GM10266 (cell line): ENCODE results near the gene FOS.

Experiments used
- DNase-seq: peaks from one replicate; pipeline ENCODE4 v3.0.0; 2012; ENCODE audit errors: extremely low spot score
- TF ChIP-seq, protein P1 (sequence below): IDR thresholded peaks from 2 replicates; pipeline ENCODE4 v1.5.1; 2012; ENCODE audit warnings: mild to moderate bottlenecking, low read depth; ENCODE audit not compliant: control insufficient read depth, insufficient read depth; ENCODE audit errors: missing control alignments

Gene FOS

GRCh38 chr14:75292886-75293285, 14.3 kb downstream of the FOS start:
- no peak for DNase-seq
- TF ChIP-seq, protein P1, sequence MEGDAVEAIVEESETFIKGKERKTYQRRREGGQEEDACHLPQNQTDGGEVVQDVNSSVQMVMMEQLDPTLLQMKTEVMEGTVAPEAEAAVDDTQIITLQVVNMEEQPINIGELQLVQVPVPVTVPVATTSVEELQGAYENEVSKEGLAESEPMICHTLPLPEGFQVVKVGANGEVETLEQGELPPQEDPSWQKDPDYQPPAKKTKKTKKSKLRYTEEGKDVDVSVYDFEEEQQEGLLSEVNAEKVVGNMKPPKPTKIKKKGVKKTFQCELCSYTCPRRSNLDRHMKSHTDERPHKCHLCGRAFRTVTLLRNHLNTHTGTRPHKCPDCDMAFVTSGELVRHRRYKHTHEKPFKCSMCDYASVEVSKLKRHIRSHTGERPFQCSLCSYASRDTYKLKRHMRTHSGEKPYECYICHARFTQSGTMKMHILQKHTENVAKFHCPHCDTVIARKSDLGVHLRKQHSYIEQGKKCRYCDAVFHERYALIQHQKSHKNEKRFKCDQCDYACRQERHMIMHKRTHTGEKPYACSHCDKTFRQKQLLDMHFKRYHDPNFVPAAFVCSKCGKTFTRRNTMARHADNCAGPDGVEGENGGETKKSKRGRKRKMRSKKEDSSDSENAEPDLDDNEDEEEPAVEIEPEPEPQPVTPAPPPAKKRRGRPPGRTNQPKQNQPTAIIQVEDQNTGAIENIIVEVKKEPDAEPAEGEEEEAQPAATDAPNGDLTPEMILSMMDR: no peak

DNA sequence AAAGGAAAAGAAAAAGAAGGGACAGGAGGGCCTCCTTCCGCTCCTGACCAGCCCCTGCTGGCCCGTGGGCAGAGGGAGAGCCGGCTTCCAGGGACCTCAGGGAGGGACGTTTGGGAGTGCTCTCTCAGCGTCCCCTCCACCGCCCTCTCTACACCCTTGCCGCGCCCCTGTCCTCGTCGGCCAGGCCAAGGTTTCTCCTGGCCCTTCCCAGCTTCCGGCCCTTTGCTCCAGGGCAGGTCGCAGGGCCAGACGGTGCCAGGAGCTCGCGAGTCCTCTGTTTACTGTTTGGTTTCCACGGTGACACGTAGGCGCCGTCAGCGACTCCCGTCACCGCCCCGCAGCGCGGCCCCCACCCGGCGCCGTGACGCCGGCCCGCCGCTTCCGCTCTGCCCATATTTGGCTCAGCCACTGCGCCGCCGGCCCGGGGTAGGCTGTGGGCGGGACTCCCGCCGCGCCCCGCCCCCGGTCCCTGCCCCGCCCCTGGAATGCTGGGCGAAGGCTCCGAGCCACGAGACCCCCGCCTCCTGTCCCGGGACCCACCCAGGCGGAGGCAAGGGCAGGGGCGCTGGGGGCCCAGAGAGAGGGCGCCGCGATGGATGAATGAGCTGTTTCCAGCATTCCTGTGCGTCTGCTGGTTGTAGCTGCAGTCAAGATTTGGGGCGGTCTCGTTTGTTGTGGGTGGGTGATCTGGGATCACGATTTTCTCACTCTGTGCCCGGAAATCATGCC, 15.5 kb downstream of the FOS start:
- DNase-seq: peak; percentile 98
- TF ChIP-seq, protein P1: no peak

GRCh38 chr14:75294649-75295033, 16.0 kb downstream of the FOS start:
- peak; percentile 33 for DNase-seq
- TF ChIP-seq, protein P1: no peak

DNA sequence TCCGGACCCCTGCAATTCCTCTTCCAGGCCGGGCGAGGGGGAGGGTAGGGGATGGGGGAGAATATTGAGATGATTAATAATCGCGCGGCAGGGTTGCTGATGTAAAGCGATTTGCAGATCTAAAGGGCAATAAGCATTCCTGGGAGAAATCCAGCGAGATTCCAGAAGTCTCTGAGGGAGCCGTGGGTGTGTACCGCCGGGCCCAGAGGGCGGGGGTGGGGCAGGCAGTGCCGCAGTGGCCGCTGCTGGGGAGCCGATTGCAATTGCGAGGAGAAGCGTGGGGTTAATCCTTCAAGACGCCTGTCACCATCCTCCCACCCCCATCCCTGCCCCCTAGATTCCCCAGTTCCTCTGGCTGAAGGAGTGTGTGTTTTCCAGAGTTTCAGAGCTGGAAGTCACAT, 16.4 kb downstream of the FOS start:
- no peak for DNase-seq
- TF ChIP-seq, protein P1: no peak

DNA sequence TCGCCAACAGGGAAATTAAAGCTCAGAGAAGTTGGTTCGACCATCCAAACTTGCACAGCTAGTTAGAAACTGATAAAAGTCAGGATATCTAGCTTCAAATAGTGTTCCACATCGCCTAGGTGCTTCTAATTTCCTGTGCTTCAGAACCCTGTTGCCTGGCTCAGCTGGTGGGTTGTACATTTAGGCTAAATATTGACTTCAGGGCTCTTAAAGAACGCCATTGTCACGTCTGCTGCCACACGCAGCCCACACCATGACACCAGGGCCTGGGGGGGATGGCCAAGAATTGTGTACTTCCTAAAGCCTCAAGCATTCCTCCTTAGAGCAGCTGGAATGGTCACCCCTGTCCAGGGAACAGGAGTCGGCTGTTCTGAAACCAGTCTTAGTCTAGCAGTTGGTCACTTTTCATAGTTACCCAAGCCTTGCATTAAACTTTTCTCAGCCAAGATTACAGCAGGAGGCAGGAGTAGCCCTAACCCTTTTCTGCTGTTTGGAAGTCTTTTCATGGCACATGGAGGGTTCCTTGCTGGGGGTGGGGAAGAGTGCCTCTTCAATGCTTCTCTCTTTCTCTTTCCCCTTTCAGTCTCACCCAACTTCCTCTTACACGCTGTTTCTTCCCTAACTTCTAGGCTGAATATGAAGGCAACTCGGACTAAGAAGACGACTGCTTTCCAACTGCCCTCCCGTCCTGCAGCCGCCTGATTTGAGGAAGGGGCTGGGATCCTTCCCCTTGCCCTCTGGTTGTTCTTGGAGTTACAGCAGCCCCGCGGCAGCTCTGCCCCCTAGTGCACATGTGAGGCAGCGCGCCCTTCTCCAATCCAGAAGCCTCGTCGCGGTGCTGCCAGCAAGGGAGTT, 17.1 kb downstream of the FOS start:
- peak; percentile 73 for DNase-seq
- TF ChIP-seq, protein P1: peak; percentile 94

DNA sequence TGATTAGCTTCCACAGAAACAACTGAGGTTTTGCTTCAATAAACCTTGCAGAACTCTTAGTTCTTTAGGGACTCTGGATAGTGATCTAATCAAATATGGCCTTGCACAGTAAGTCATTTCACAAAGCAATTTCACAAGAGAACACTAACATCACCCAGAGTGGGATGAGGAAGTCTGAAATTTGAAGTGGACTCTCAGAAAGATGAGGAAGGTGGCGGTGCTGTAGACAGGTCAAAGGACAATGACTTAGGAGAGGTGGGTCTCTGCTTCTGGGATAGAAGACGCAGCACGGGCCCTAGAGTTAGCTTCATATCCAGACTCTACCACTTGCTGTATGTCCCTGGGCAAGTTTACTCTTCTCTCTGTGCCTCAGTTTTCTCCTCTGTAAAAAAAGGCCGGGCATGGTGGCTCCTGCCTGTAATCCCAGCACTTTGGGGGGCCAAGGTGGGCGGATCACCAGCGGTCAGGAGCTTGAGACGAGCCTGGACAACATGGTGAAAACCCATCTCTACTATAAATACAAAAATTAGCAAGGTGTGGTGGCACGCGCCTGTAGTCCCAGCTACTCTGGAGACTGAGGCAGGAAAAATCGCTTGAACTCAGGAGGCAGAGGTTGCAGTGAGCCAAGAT, 18.9 kb downstream of the FOS start:
- TF ChIP-seq, protein P1: no peak
- DNase-seq: no peak
